ENCODE results near the gene CYP2A6. TPM values are rescaled to one million over a fixed set of nuclear protein-coding genes. Genes with fewer than 3 reads are reported as not detected.
"Not testable (repeated sequence)": the region's sequence is repeated elsewhere in the genome, so short reads cannot be mapped to it uniquely, and the experiment has no call there.

Gene CYP2A6
- total and polyA plus RNA-seq, 12 donors = 0.11 to 2.1 (median 0.57) TPM; not detected in 1

DNA sequence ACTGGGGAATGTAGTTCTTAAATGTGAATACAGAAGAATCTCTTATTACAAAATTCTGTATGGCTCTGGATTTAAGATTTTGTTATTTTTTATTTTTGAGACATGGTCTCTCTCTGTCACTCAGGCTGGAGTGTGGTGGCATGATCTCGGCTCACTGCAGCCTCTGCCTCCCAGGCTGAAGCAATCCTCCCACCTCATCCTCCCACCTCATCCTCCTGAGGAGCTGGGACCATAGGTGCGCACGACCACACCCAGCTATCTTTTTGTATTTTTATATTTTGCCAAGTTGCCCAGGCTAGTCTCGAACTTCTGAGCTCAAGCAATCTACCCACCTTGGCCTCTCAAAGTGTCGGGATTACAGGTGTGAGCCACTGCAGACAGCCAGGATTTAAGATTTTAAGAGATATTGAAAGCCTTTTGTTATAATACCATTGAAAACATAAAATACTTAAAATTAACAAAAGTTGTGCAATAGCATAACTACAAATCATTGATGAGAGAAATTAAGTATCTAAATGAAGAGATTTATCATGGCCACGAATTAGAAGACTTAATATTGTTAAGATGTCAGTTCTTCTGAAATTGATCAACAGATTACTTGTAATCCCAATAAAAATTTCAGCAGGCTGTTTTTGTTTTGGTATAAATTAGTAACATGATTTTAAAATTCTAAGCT, 13.4 kb downstream of the CYP2A6 start:
- peaks cover 0 to 4% of the 10 kb centered on the region in 2 donors for H3K4me1 ChIP-seq (replicated peaks in 1 of 2)
- intact Hi-C loops (cut with DNase I) = no loop called here
- no peak overlapping the region for H3K27ac ChIP-seq
- H3K4me3 ChIP-seq = no peak overlapping the region
- H3K9me3 ChIP-seq (replicated peaks in 1 of 3) = no peaks in the 10 kb centered on the region
- 83 to 89% (median 83%) methylated on average over 6 of the region's 6 CpGs for WGBS, 4 donors
- H3K27me3 ChIP-seq = no peaks in the 10 kb centered on the region
- TF ChIP-seq, protein P1, sequence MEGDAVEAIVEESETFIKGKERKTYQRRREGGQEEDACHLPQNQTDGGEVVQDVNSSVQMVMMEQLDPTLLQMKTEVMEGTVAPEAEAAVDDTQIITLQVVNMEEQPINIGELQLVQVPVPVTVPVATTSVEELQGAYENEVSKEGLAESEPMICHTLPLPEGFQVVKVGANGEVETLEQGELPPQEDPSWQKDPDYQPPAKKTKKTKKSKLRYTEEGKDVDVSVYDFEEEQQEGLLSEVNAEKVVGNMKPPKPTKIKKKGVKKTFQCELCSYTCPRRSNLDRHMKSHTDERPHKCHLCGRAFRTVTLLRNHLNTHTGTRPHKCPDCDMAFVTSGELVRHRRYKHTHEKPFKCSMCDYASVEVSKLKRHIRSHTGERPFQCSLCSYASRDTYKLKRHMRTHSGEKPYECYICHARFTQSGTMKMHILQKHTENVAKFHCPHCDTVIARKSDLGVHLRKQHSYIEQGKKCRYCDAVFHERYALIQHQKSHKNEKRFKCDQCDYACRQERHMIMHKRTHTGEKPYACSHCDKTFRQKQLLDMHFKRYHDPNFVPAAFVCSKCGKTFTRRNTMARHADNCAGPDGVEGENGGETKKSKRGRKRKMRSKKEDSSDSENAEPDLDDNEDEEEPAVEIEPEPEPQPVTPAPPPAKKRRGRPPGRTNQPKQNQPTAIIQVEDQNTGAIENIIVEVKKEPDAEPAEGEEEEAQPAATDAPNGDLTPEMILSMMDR (IDR thresholded peaks at IDR 0.05) = no peak
- TF ChIP-seq POLR2A (IDR thresholded peaks at IDR 0.05) = no peak
- H3K36me3 ChIP-seq (replicated peaks in 1 of 2) = no peaks in the 10 kb centered on the region
- no peak for DNase-seq

DNA sequence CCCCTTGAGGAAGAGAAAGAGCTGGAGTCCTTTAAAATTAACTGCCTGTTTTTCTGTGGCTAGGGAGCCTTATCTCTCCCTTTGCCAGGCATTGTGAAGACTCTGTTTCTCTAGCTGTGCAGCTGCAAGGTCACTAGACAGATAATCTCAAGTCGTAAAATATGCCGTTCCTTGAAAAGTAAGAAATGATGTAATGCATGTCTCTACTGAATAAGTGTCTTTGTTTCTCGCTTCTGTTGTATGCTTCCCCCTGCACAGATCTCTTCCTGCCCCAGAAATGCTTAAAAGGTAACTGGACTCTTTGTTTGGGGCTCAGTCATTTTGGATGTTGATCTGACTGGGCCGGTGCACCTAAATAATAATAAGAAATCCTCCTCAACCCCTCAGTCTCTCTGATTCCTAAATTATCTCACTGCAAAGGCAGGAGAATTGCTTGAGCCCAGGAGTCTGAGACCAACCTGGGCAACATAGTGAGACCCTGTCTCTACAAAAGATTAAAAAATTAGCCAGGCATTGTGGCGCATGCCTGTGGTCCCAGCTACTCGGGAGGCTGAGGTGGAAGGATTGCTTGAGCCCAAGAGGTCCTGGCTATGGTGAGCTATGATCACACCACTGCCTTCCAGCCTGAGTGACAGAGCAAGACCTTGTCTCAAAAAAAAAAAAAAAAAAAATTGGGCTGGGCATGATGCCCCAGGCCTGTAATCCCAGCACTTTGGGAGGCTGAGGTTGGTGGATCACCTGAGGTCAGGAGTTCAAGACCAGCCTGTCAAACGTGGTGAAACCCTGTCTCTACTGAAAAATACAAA, 16.3 kb downstream of the CYP2A6 start:
- H3K36me3 ChIP-seq (replicated peaks in 1 of 2); DNase-seq; intact Hi-C loops (cut with DNase I); H3K9me3 ChIP-seq (replicated peaks in 1 of 3); H3K4me1 ChIP-seq (replicated peaks in 1 of 2); H3K4me3 ChIP-seq; H3K27me3 ChIP-seq: not testable (repeated sequence)
- peak overlapping the region in 3 of 5 donors; percentile 51 to 69 (median 66) for H3K27ac ChIP-seq
- WGBS, 4 donors = 31 to 47% (median 43%) methylated on average over 6 to 7 of the region's 7 CpGs
- peak in 1 of 2 donors; percentile 7 for TF ChIP-seq POLR2A (IDR thresholded peaks at IDR 0.05)

DNA sequence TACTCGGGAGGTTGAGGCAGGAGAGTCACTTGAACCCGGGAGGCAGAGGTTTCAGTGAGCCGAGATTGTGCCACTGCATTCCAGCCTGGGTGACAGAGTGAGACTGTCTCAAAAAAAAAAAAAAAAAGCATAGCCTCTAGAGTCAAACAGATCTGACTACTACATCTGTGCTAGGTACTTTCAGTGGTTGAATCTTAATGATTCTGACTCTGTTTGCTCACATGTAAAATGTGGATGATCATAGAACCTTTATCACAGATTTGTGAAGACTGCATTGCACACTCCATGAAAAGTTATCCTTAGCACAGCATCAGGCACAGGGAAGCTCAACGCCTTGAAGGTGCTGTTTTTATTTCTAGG, 17.8 kb downstream of the CYP2A6 start:
- DNase-seq; H3K36me3 ChIP-seq (replicated peaks in 1 of 2); H3K4me3 ChIP-seq; H3K9me3 ChIP-seq (replicated peaks in 1 of 3); H3K4me1 ChIP-seq (replicated peaks in 1 of 2); intact Hi-C loops (cut with DNase I); H3K27me3 ChIP-seq: not testable (repeated sequence)
- peak overlapping the region in 4 of 5 donors; percentile 54 to 90 (median 60) for H3K27ac ChIP-seq
- 59 to 88% (median 74%) methylated on average over 4 of the region's 4 CpGs for WGBS, 4 donors

DNA sequence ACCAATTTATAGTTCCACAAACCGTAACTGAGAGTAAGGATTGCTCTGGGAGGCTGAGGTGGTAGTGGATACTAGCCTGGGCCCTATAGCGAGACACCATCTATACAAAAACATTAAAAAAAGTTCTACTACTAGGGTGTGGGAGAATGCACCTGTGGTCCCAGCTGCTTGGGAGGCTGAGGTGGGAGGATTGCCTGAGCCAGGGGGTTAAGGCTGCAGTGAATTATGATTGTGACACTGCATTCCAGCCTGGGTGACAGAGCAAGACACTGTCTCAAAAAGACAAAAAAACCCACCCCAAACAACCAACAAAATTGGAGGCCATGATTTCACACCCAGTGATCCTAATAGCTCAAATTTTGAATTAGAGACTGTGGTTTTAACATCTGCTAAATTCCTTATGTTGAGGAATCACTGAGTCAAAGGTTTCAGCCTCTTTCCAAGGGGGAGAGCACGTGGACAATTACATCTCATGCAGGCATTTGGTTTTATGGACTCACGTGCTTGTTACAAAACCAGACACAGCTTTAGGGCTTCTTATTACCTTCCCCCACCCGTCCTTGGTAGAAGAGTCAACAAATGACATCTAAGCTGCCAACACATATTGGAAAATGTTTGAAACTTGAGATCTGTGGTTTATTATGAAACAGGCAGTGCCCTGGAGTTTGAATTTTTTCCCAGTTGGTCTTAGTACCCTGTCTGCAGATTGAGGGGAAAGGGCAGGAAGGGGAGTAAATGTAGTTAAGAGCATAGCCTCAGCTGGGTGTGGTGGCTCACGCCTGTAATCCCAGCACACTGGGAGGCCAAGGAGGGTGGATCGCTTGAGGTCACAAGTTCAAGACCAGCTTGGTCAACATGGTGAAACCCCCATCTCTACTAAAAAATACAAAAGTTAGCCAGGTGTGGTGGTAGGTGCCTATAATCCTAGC, 18.5 kb downstream of the CYP2A6 start:
- TF ChIP-seq POLR2A (IDR thresholded peaks at IDR 0.05) = peak in 1 of 2 donors; percentile 53
- TF ChIP-seq, protein P1 (IDR thresholded peaks at IDR 0.05) = no peak
- no peaks in the 10 kb centered on the region for H3K9me3 ChIP-seq (replicated peaks in 1 of 3)
- no peaks in the 10 kb centered on the region for H3K27me3 ChIP-seq
- H3K4me3 ChIP-seq = no peak overlapping the region
- H3K27ac ChIP-seq = peak overlapping the region in 4 of 5 donors; percentile 58 to 90 (median 66)
- WGBS, 4 donors = 62 to 67% (median 63%) methylated on average over 7 of the region's 7 CpGs
- intact Hi-C loops (cut with DNase I) = no loop called here
- H3K36me3 ChIP-seq (replicated peaks in 1 of 2) = no peaks in the 10 kb centered on the region
- DNase-seq = peak in 5 of 7 donors; percentile 71 to 83 (median 78)
- peaks cover 0 to 4% of the 10 kb centered on the region in 2 donors for H3K4me1 ChIP-seq (replicated peaks in 1 of 2)

DNA sequence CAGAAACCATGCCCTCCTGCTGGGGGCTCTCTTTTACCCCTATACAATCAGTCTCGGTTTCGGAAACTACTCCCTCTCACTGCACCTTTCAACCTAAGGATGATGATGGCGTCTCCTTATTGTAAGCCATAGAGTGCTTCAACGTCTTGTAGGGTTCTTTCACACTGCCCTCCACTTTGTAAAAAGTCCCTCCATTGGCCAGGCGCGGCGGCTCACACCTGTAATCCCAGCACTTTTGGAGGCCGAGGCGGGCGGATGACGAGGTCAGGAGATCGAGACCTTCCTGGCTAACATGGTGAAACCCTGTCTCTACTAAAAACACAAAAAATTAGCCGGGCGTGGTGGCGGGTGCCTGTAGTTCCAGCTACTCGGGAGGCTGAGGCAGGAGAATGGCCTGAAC, 19.5 kb downstream of the CYP2A6 start:
- H3K36me3 ChIP-seq (replicated peaks in 1 of 2); intact Hi-C loops (cut with DNase I); H3K4me3 ChIP-seq; H3K27me3 ChIP-seq; H3K4me1 ChIP-seq (replicated peaks in 1 of 2); DNase-seq; H3K9me3 ChIP-seq (replicated peaks in 1 of 3): not testable (repeated sequence)
- WGBS, 4 donors = 95 to 99% (median 96%) methylated on average over 13 to 16 of the region's 16 CpGs
- H3K27ac ChIP-seq = peak overlapping the region in 1 of 5 donors; percentile 62

Data from adrenal gland (tissue), 12 donors.